ENCODE results near the gene SLC6A18. TPM values are rescaled to one million over a fixed set of nuclear protein-coding genes. Genes with fewer than 3 reads are reported as not detected.

The SLC6A18 gene
- total and polyA plus RNA-seq, 9 of the 15 experiments (the other 6 are each of a cell fraction or from before 2014, with no cell fraction given), result not detected

- ATAC-seq (no peak), FAIRE-seq (no peak), DNase-seq (ENCODE audit: extremely low read depth in 1 of 4, low spot score in 3 of 4) (no peak)
- in situ Hi-C loops (cut with MboI) (no loop called here), intact Hi-C loops (cut with micrococcal nuclease) (no loop called here)
- Histone ChIP-seq H3K9me3 (replicated peaks; ENCODE audit: control insufficient read depth, insufficient read depth, low read depth, low read length) (no peaks in the 10 kb centered on the region), H3K9ac (ENCODE audit: insufficient read depth in 1 of 2, low read depth in 2 of 2, low read length in 2 of 2) (peak overlapping the region in 1 of 2 experiments; percentile 36; a peak in 1 of 4 replicates), H3K9me1 (ENCODE audit: control insufficient read depth, insufficient read depth, low read length) (no peaks in the 10 kb centered on the region), H3K4me2 (ENCODE audit: insufficient read depth, low read length) (no peak overlapping the region), H3K27ac (ENCODE audit: extremely low read depth, low read depth, low read length) (no peak overlapping the region), H3K27me3 (ENCODE audit: control insufficient read depth in 2 of 2, insufficient read depth in 2 of 2, low read length in 2 of 2) (no peaks in the 10 kb centered on the region), H3K36me3 (ENCODE audit: control insufficient read depth, insufficient read depth, low read length) (no peaks in the 10 kb centered on the region), H3K79me2 (ENCODE audit: control insufficient read depth, insufficient read depth, low read length) (no peaks in the 10 kb centered on the region), H2AFZ (ENCODE audit: low read depth, low read length) (peak overlapping the region; percentile 85), H3K4me1 (replicated peaks in 1 of 2; ENCODE audit: control insufficient read depth in 2 of 2, insufficient read depth in 2 of 2, low read length in 2 of 2) (peaks cover 16 to 72% of the 10 kb centered on the region in 2 experiments), H4K20me1 (replicated peaks; ENCODE audit: control insufficient read depth, insufficient read depth, low read length) (no peaks in the 10 kb centered on the region), H3K4me3 (no peak overlapping the region)
- ChIA-PET POLR2A (interaction anchor here (0.6 to 1.5 kb wide), 2 partner anchors 11 to 241 kb away, joined by 3 read pairs; no protein-coding TSS in a partner anchor), CTCF (ENCODE audit: low intra/inter-chr PET ratio) (no interaction called here)
- no TSS peak for BruUV-seq (replicated peaks)
- 62% methylated on average over 28 of the region's 30 CpGs for WGBS (ENCODE audit: insufficient coverage, low coverage, missing lambda C conversion rate)
- TF ChIP-seq XRCC3 (IDR thresholded peaks at IDR 0.05) (no peak), VEZF1 (CRISPR knock-in tag; IDR thresholded peaks at IDR 0.05) (no peak), ZBTB8A (IDR thresholded peaks at IDR 0.05; ENCODE audit: partially characterized antibody) (no peak), ZNF583 (CRISPR knock-in tag; IDR thresholded peaks at IDR 0.05) (no peak), FIP1L1 (IDR thresholded peaks at IDR 0.05; ENCODE audit: low read depth, low read length, poor library complexity, severe bottlenecking) (no peak), SMARCB1 (IDR thresholded peaks at IDR 0.05; ENCODE audit: insufficient read length, low read depth) (no peak), ZNF12 (CRISPR knock-in tag; IDR thresholded peaks at IDR 0.05) (no peak), CGGBP1 (CRISPR knock-in tag; IDR thresholded peaks at IDR 0.05) (no peak), ZNF76 (CRISPR knock-in tag; IDR thresholded peaks at IDR 0.05; ENCODE audit: borderline replicate concordance) (no peak), ZNF165 (CRISPR knock-in tag; IDR thresholded peaks at IDR 0.05; ENCODE audit: borderline replicate concordance) (no peak), THRA (IDR thresholded peaks at IDR 0.05) (no peak), DEAF1 (CRISPR knock-in tag; IDR thresholded peaks at IDR 0.05) (no peak), SMARCC2 (IDR thresholded peaks at IDR 0.05; ENCODE audit: low read depth) (no peak)
These were observed 47.2 kb upstream of the SLC6A18 start for GRCh38 chr5:1177826-1178528.

Data from K562 (cell line).